Gastroesophageal sphincter (tissue), 3 donors: Measurements from ENCODE around the gene TBCK.

Source experiments
- CTCF ChIP-seq, 4 experiments: fragments of 200-600 bp in 2 of 4; fragments of 450-650 bp in 2 of 4; sonication (generic) in 1 of 4; IDR thresholded peaks; one replicate each; pipeline ENCODE4 v1.5.1; 2017 to 2019; ENCODE audit warnings: antibody characterized with exemption in 4 of 4, mild to moderate bottlenecking in 2 of 4, moderate library complexity in 2 of 4
- EP300 ChIP-seq: sonication (generic); formaldehyde crosslinking; IDR thresholded peaks from one replicate; pipeline ENCODE4 v1.6.1; 2017; ENCODE audit warnings: antibody characterized with exemption, mild to moderate bottlenecking
- POLR2A ChIP-seq, 2 donors: fragments of 450-650 bp; IDR thresholded peaks; one replicate each; pipeline ENCODE4 v1.6.1; 2017; ENCODE audit warnings: antibody characterized with exemption in 2 of 2, mild to moderate bottlenecking in 2 of 2, moderate library complexity in 1 of 2

- no peak for TF ChIP-seq POLR2A (IDR thresholded peaks at IDR 0.05)
- no peak for TF ChIP-seq CTCF (IDR thresholded peaks at IDR 0.05)
- no peak for TF ChIP-seq EP300
Measured at GRCh38 chr4:106286611-106287010, 29.4 kb downstream of the TBCK start.
